ENCODE data around the gene BMPR1B.

BMPR1B gene

GRCh38 chr4:94918543-94918942 lies 160.8 kb downstream of the BMPR1B start:
- no peak for FAIRE-seq

- no peak for FAIRE-seq
Measured at GRCh38 chr4:94920369-94920768, 162.6 kb downstream of the BMPR1B start.

GRCh38 chr4:94924566-94924965 lies 166.8 kb downstream of the BMPR1B start:
- no peak for FAIRE-seq

GRCh38 chr4:94925764-94926347 lies 168.1 kb downstream of the BMPR1B start:
- FAIRE-seq = no peak

GRCh38 chr4:94926936-94927335 lies 169.2 kb downstream of the BMPR1B start:
- FAIRE-seq = no peak

- FAIRE-seq = no peak
Measured at GRCh38 chr4:94927696-94928095, 169.9 kb downstream of the BMPR1B start.

GRCh38 chr4:94929696-94930095 lies 171.9 kb downstream of the BMPR1B start:
- no peak for FAIRE-seq

GRCh38 chr4:94931626-94932025 lies 173.9 kb downstream of the BMPR1B start:
- FAIRE-seq = no peak

- FAIRE-seq = no peak
Measured at GRCh38 chr4:94932366-94932765, 174.6 kb downstream of the BMPR1B start.

GRCh38 chr4:94933799-94934198 lies 176.0 kb downstream of the BMPR1B start:
- no peak for FAIRE-seq

- FAIRE-seq = no peak
Measured at GRCh38 chr4:94934201-94934600, 176.4 kb downstream of the BMPR1B start.

GRCh38 chr4:94934864-94935263 lies 177.1 kb downstream of the BMPR1B start:
- FAIRE-seq = no peak

- no peak for FAIRE-seq
Measured at GRCh38 chr4:94936854-94937253, 179.1 kb downstream of the BMPR1B start.

GRCh38 chr4:94939791-94940519 lies 182.2 kb downstream of the BMPR1B start:
- no peak for FAIRE-seq

GRCh38 chr4:94940520-94940908 lies 182.8 kb downstream of the BMPR1B start:
- no peak for FAIRE-seq

GRCh38 chr4:94941706-94942105 lies 184.0 kb downstream of the BMPR1B start:
- FAIRE-seq = no peak

- no peak for FAIRE-seq
Measured at GRCh38 chr4:94944726-94945125, 187.0 kb downstream of the BMPR1B start.

GRCh38 chr4:94947681-94948108 lies 189.9 kb downstream of the BMPR1B start:
- no peak for FAIRE-seq

- FAIRE-seq = no peak
Measured at GRCh38 chr4:94954251-94954650, 196.5 kb downstream of the BMPR1B start.

- FAIRE-seq = no peak
Measured at GRCh38 chr4:94957030-94957429, 199.3 kb downstream of the BMPR1B start.

- FAIRE-seq = no peak
Measured at GRCh38 chr4:94959307-94959706, 201.6 kb downstream of the BMPR1B start.

- no peak for FAIRE-seq
Measured at GRCh38 chr4:94960708-94961107, 203.0 kb downstream of the BMPR1B start.

GRCh38 chr4:94961420-94961819 lies 203.7 kb downstream of the BMPR1B start:
- no peak for FAIRE-seq

GRCh38 chr4:94962484-94962883 lies 204.7 kb downstream of the BMPR1B start:
- FAIRE-seq = no peak

- no peak for FAIRE-seq
Measured at GRCh38 chr4:94965852-94966251, 208.1 kb downstream of the BMPR1B start.
